HG03457 (cell line): Measurements from ENCODE around the gene ABHD13.
A peak's percentile ranks its signal among the peaks of the same experiment; 100 is the strongest.
"Not testable (repeated sequence)": the region's sequence is repeated elsewhere in the genome, so short reads cannot be mapped to it uniquely, and the experiment has no call there.

ENCODE experiments used
- ATAC-seq: cut with Tn5 transposase; IDR thresholded peaks from one replicate; pipeline ENCODE4 v1.9.1; 2021; ENCODE audit warnings: moderate number of reproducible peaks; ENCODE audit not compliant: unreplicated experiment

Gene ABHD13

DNA sequence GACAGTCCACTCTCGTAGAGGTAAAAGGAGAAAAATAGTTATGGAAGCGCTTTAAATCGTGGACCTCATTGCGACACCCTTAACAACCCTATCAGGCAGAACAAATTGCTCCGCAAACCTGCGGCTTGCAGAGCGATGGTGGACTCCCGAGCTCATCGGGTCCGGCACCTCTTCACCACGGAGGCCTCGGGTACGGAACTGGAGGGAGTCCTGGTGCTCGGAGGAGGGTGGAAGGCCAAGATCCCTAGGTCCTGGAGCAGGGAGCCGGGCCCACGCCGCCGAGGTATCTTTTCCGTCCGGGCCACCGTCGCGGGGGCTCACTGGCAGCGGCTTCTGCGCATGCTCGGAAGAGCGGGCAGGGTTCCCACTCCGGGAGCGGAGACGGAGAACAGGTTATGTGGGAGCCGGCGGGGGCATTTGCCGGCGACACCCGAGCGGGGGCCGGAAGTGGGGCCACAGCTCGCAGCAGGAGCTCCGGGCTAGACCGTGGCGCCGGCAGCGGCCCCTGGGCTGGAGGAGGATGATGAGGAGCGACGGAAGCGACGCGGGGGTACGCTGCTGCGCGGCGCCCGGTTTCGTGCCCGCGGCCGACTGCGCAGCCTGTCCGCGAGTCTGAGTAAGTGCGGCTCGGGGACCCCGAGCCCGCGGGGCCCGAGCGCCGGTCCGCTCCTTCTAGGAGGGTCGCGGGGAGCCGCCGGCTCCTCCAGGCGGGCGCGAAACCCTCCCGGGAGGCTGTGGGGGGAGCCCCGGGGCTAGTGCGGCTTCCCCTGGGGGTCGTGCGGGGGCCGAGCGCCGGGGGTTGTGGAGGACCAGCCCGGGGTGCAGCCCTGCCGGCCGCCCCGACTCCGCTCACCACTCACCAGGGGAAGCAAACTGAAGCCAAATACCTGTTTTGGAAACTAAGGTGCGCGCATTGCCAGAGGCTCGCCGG, at the start of gene ABHD13:
TSS of gene ABHD13 (plus strand) at position 349 of the 931 bp plus-strand sequence. CDS start 10,827 bp downstream, outside the sequence.
- ATAC-seq: peak; percentile 54

DNA sequence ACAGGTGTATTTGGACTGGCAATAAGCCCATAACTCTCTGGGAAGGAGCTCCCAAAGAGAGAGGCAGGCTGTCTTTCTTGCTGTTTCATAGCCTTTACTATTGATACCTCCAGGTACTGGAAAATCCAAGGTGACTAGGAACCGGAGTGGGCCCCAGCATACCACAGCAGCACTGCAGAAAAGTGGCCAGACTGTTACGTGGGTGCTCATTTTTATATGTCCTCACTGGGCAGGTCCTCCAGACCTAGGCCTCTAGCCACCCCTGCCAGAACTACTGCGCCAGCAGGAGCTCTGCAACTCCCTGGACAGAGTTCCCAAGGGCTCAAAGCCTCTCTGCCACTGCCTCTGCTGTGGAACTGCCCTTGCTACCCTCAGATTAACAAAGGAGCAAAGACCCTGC, 49.3 kb upstream of the ABHD13 start:
- no peak for ATAC-seq

DNA sequence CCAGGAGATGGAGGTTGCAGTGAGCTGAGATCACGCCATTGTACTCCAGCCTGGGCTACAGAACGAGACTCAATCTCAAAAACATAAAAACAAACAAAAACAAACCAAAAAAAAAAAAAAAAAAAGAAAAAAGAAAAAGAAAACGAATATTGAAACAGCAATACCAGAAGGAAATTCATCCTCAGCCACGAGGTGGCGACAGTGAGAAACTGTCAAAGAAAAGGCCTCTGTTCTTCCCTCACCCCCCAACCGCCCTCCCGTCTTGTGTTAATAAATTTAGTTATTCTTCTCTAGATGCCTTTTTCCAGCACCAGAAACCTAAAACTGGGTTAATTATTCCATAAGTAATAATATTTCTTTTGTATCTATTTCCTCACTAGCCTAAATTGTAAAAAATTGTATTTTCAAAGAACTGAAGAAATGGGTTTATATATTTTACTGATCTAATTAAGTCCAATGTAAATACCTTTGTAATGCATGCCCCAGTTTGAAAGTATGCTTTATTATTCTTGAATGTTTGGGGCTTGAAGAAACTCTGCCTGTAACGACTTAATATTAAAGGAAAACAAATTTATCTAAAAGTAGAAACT, 41.4 kb upstream of the ABHD13 start:
- no peak for ATAC-seq

DNA sequence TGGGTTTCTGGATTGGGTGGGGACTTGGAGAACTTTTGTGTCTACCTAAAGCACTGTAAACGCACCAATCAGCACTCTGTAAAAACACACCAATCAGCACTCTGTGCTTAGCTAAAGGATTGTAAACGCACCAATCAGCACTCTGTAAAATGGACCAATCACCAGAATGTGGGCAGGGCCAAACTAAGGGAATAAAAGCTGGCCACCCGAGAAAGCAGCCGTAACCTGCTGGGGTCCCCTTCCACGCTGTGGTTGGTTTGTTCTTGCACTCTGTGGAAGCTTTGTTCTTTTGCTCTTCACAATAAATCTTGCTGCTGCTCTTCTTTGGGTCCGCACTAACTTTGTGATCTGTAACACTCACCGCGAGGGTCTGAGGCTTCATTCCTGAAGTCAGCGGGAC, 40.1 kb upstream of the ABHD13 start:
- no peak for ATAC-seq

DNA sequence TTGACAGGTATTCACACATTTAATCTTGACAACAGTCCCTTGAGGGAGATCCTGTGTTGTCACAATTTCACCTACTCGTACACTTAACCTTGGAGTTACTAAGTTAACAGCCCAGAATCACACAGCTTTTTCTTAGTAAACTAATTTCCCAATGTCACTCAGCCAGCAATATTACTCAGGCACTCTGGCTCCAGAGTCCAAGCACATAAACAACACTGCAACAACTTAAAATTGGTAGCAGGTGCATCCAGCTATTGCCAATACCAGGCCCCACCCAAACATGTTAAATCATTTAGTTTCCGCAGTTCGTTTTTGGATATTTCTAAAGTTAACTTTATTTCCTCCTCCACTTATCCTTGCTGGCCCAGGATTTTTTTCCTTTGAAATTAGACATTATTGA, 35.5 kb upstream of the ABHD13 start:
- no peak for ATAC-seq

DNA sequence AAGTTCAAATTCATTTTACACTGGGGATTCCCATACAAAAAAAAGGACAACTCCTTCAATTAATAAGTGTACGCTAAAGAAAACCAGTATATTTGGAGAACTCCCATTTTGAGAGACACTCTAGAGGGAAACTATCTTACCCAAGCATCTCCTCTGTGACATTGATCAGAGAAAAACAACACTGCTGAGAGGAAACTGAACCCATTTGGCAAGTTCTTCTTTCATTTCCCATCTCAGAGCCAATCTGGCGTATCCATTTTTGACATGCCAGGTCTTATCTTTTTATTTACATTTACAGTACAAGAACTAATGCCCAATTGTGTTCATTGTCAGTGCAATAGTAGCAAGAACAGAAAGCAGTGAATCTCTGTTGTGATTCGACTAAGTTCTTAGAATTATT, 33.0 kb upstream of the ABHD13 start:
- no peak for ATAC-seq

DNA sequence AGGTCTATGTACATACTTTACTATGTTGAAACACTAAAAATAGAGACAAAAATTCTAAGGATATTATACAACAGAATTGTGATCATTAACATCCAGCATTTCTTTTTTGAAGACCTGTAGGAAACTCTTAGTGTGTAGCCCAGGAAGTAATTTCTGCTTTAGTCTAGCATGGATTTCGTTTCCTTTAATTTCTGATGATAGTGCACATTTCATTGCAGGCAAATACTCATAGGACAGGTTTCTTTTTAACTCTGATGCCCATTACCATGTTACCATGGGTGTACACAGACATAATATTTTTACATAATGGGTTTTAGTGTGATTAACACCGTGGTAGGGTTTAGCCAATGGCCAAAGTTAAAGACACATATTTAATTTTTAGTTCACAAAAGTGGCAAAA, 29.9 kb upstream of the ABHD13 start:
- ATAC-seq: no peak

- no peak for ATAC-seq
These were observed 27.3 kb upstream of the ABHD13 start for GRCh38 chr13:108190897-108191296.

DNA sequence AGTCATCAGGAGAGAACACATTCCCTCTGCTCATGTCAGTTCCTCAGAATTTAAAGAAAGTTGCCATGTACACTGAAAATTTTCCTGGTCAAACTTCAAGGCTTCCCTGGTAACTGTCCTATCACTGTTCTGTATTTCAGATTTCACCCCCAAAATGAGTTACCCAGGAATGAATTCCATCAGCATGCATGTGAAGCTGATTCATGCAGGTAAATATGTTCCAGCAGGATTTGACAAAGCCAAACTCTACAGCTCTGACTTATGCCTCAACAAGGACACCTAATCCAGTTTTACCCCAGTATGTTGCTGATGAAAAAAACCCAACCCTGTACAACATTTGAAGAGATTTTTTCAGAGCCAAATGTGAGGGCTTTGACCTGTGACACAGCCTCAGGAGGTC, 24.4 kb upstream of the ABHD13 start:
- no peak for ATAC-seq

- no peak for ATAC-seq
These were observed 23.7 kb upstream of the ABHD13 start for GRCh38 chr13:108194435-108194936.

DNA sequence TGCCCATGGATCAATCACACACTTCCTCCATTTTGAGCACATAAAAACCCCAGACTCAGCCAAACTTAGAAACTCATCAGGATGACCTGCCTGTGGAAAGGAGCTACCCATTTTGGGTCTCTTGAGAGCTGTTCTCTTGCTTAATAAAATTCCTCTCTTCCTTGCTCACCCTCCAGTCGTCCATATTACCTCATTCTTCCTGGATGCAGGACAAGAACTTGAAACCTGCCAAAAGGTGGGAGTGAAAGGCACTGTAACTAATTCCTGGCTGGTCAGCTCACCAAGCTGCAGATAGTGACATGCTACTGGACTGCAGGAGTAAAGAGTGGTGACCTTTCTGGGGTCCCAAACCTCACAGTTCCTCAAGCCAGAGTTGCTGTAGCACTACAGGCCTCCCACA, 23.0 kb upstream of the ABHD13 start:
- no peak for ATAC-seq

DNA sequence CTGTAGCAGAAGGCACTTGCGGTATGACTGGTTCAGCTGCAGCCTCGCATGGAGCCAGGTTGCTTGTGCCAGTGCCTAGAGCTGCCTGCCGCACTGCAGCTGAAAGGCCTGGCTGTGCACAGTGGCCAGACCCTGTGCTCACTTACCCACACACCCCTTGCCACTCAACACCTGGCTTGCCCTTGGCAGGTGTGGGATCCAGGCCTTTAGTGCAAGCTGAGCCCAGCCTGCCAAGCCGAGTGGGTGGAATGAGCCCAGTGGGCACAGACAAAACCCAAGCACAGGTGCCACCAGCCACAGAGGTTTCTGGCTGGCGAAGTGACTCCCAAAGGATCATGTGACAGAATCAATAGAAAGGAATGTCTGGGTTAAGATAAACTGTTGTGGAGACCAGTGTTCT, 22.3 kb upstream of the ABHD13 start:
- ATAC-seq: no peak

- no peak for ATAC-seq
These were observed 17.3 kb upstream of the ABHD13 start for GRCh38 chr13:108200781-108201398.

GRCh38 chr13:108210551-108210950, 7.6 kb upstream of the ABHD13 start:
- ATAC-seq: no peak

GRCh38 chr13:108212886-108213285, 5.3 kb upstream of the ABHD13 start:
- ATAC-seq: peak; percentile 45

- no peak for ATAC-seq
These were observed 4.2 kb upstream of the ABHD13 start for GRCh38 chr13:108213946-108214345.

GRCh38 chr13:108214441-108215271, 3.5 kb upstream of the ABHD13 start:
- no peak for ATAC-seq

DNA sequence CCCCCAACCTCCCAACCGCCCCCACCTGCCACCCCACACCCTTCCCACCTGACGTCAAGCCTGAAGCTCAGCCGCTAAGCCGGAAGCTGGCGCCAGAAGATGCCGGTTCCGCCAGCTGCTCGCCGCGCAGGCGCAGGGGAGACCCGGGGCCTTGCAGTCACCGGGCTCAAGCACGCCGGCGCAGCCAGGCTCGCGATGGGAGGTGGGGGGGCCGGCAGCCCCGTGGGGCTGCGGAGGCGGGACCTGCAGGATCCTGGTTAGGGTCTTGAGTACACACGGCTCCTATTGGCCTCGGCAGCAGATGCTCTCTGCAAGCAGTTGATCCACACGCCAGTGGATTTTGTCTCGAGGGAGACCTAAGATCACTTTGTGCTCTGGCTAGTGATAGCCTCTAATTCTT, 2.8 kb upstream of the ABHD13 start, which contains the start of gene LIG4:
TSS of gene LIG4 (minus strand) at position 101 of the 400 bp plus-strand sequence. CDS start 4,268 bp downstream, outside the sequence.
- ATAC-seq: peak; percentile 69

- ATAC-seq: not testable (repeated sequence)
These were observed 717 bp upstream of the ABHD13 start for GRCh38 chr13:108217307-108218043.

GRCh38 chr13:108220041-108220440, 1.8 kb downstream of the ABHD13 start:
- ATAC-seq: no peak
